Suprapubic skin (tissue), 2 donors: ENCODE measurements around the gene ATP2A1.

Source experiments
- EP300 ChIP-seq: sonication (generic); formaldehyde crosslinking; IDR thresholded peaks from one replicate; pipeline ENCODE4 v1.6.1; 2017; ENCODE audit warnings: antibody characterized with exemption
- POLR2A ChIP-seq, 2 donors: fragments of 450-650 bp; IDR thresholded peaks; one replicate each; pipeline ENCODE4 v1.6.1; 2017; ENCODE audit warnings: antibody characterized with exemption in 2 of 2, mild to moderate bottlenecking in 2 of 2, moderate library complexity in 2 of 2

- TF ChIP-seq POLR2A (IDR thresholded peaks at IDR 0.05) (no peak), EP300 (no peak)
These were observed 46.6 kb downstream of the ATP2A1 start, which contains the start of gene RABEP2 for GRCh38 chr16:28924762-28925385.
